Astrocyte (in vitro differentiated cells and primary cell): Measurements from ENCODE around the gene HFM1. TPM values are rescaled to one million over a fixed set of nuclear protein-coding genes. Genes with fewer than 3 reads are reported as not detected.

ENCODE experiments used
- DNase-seq: peaks from one replicate; pipeline ENCODE4 v3.0.0-alpha.2; 2010; ENCODE audit warnings: low read depth
- FAIRE-seq: peaks from 2 replicates; lab custom pipeline; 2011; peaks lifted over from hg19 to GRCh38; lab: Jason Lieb, UNC
- H2AFZ ChIP-seq: 2 replicates; pipeline ENCODE4 v1.6.0; 2012; ENCODE audit warnings: low read depth, low read length, inconsistent platforms
- H3K27ac ChIP-seq: 2 replicates; pipeline ENCODE4 v1.5.1; 2011; ENCODE audit warnings: low read depth, low read length, inconsistent platforms
- H3K27me3 ChIP-seq: 2 replicates; pipeline ENCODE4 v1.6.0; 2011; ENCODE audit warnings: low read length, inconsistent platforms; ENCODE audit not compliant: insufficient read depth
- H3K36me3 ChIP-seq: 2 replicates; pipeline ENCODE4 v1.5.1; 2011; ENCODE audit warnings: low read length, inconsistent platforms; ENCODE audit not compliant: insufficient read depth
- H3K4me1 ChIP-seq: 2 replicates; pipeline ENCODE4 v1.5.1; 2011; ENCODE audit warnings: low read length, inconsistent platforms; ENCODE audit not compliant: insufficient read depth
- H3K4me2 ChIP-seq: 2 replicates; pipeline ENCODE4 v1.6.0; 2012; ENCODE audit warnings: low read length, inconsistent platforms
- H3K4me3 ChIP-seq: 2 replicates; pipeline ENCODE4 v1.5.1; 2011; ENCODE audit warnings: low read depth, mild to moderate bottlenecking, low read length, inconsistent platforms; ENCODE audit not compliant: insufficient read depth
- H3K79me2 ChIP-seq: 2 replicates; pipeline ENCODE4 v1.6.0; 2012; ENCODE audit warnings: mild to moderate bottlenecking, low read length, inconsistent platforms; ENCODE audit not compliant: insufficient read depth
- H3K9ac ChIP-seq: 2 replicates; pipeline ENCODE4 v1.6.0; 2012; ENCODE audit warnings: mild to moderate bottlenecking, low read length, inconsistent platforms
- H3K9me3 ChIP-seq: 2 replicates; pipeline ENCODE4 v1.5.1; 2012; ENCODE audit warnings: low read depth, mild to moderate bottlenecking, low read length, inconsistent platforms; ENCODE audit not compliant: insufficient read depth
- H4K20me1 ChIP-seq: 2 replicates; pipeline ENCODE4 v1.6.0; 2012; ENCODE audit warnings: low read length, inconsistent platforms; ENCODE audit not compliant: insufficient read depth
- H3K27ac Mint-ChIP-seq: one replicate; pipeline ENCODE4 v1.8.0; 2021; ENCODE audit warnings: mild to moderate bottlenecking, mixed read lengths; ENCODE audit not compliant: unreplicated experiment
- H3K27me3 Mint-ChIP-seq: one replicate; pipeline ENCODE4 v1.8.0; 2021; ENCODE audit warnings: low read depth, mixed read lengths; ENCODE audit not compliant: unreplicated experiment
- H3K36me3 Mint-ChIP-seq: one replicate; pipeline ENCODE4 v1.8.0; 2021; ENCODE audit warnings: low read depth, mixed read lengths; ENCODE audit not compliant: unreplicated experiment
- H3K4me1 Mint-ChIP-seq: one replicate; pipeline ENCODE4 v1.8.0; 2021; ENCODE audit warnings: low read depth, mixed read lengths; ENCODE audit not compliant: unreplicated experiment
- H3K4me3 Mint-ChIP-seq: one replicate; pipeline ENCODE4 v1.8.0; 2021; ENCODE audit warnings: mild to moderate bottlenecking, moderate library complexity, mixed read lengths; ENCODE audit not compliant: unreplicated experiment
- H3K9me3 Mint-ChIP-seq: one replicate; pipeline ENCODE4 v1.8.0; 2021; ENCODE audit warnings: mild to moderate bottlenecking, mixed read lengths; ENCODE audit not compliant: unreplicated experiment
- CTCF ChIP-seq: IDR thresholded peaks from 2 replicates; pipeline ENCODE4 v1.5.1; 2011; ENCODE audit warnings: low read depth, mild to moderate bottlenecking, inconsistent platforms, low read length, moderate library complexity; ENCODE audit not compliant: insufficient read depth
- EZH2 ChIP-seq: IDR thresholded peaks from 2 replicates; pipeline ENCODE4 v1.6.1; 2012; ENCODE audit warnings: mild to moderate bottlenecking, low read length, inconsistent platforms; ENCODE audit not compliant: insufficient read depth
- total RNA-seq: library from RNA; stranded (reverse); gene quantifications from 2 replicates; pipeline ENCODE4 v1.2.1, GENCODE V29; 2021

HFM1 gene
- total RNA-seq, 1 donor from 2014 or later, result 0.39 TPM

GRCh38 chr1:91273875-91274274 lies 130.8 kb downstream of the HFM1 start:
- no peaks in the 10 kb centered on the region for H3K4me1 ChIP-seq
- TF ChIP-seq EZH2 (no peak), CTCF (no peak)
- H3K9me3 Mint-ChIP-seq, result no peaks in the 10 kb centered on the region
- H3K79me2 ChIP-seq, result no peaks in the 10 kb centered on the region
- no peak overlapping the region for H3K27ac Mint-ChIP-seq
- no peaks in the 10 kb centered on the region for H4K20me1 ChIP-seq
- no peak for FAIRE-seq
- H3K27me3 Mint-ChIP-seq, result no peaks in the 10 kb centered on the region
- no peak overlapping the region for H3K4me2 ChIP-seq
- peak; percentile 1 for DNase-seq
- no peak overlapping the region for H3K4me3 Mint-ChIP-seq
- H3K36me3 Mint-ChIP-seq, result no peaks in the 10 kb centered on the region
- no peaks in the 10 kb centered on the region for H3K9me3 ChIP-seq
- no peak overlapping the region for H3K27ac ChIP-seq
- no peaks in the 10 kb centered on the region for H3K4me1 Mint-ChIP-seq
- no peak overlapping the region for H3K9ac ChIP-seq
- no peak overlapping the region for H2AFZ ChIP-seq
- no peak overlapping the region for H3K4me3 ChIP-seq
- no peaks in the 10 kb centered on the region for H3K36me3 ChIP-seq
- H3K27me3 ChIP-seq, result no peaks in the 10 kb centered on the region

- FAIRE-seq, result no peak
- Mint-ChIP-seq H3K9me3 (no peaks in the 10 kb centered on the region), H3K27me3 (no peaks in the 10 kb centered on the region), H3K36me3 (no peaks in the 10 kb centered on the region), H3K4me3 (no peak overlapping the region), H3K27ac (no peak overlapping the region), H3K4me1 (no peaks in the 10 kb centered on the region)
- Histone ChIP-seq H3K36me3 (no peaks in the 10 kb centered on the region), H3K79me2 (no peaks in the 10 kb centered on the region), H3K9ac (no peak overlapping the region), H3K4me2 (no peak overlapping the region), H3K9me3 (no peaks in the 10 kb centered on the region), H3K27me3 (no peaks in the 10 kb centered on the region), H3K27ac (no peak overlapping the region), H3K4me1 (no peaks in the 10 kb centered on the region), H3K4me3 (no peak overlapping the region), H2AFZ (no peak overlapping the region), H4K20me1 (no peaks in the 10 kb centered on the region)
- TF ChIP-seq CTCF, result no peak
- TF ChIP-seq EZH2, result no peak
- DNase-seq, result no peak
These were observed 143.0 kb downstream of the HFM1 start for GRCh38 chr1:91261655-91262054.

- no peaks in the 10 kb centered on the region for H4K20me1 ChIP-seq
- no peaks in the 10 kb centered on the region for H3K4me1 ChIP-seq
- H3K27ac Mint-ChIP-seq, result no peak overlapping the region
- H3K9ac ChIP-seq, result no peak overlapping the region
- no peaks in the 10 kb centered on the region for H3K4me1 Mint-ChIP-seq
- H3K27me3 Mint-ChIP-seq, result no peaks in the 10 kb centered on the region
- no peak for FAIRE-seq
- no peak overlapping the region for H3K4me3 ChIP-seq
- no peak overlapping the region for H2AFZ ChIP-seq
- TF ChIP-seq EZH2 (no peak), CTCF (no peak)
- H3K9me3 Mint-ChIP-seq, result no peaks in the 10 kb centered on the region
- H3K79me2 ChIP-seq, result no peaks in the 10 kb centered on the region
- DNase-seq, result no peak
- no peaks in the 10 kb centered on the region for H3K36me3 ChIP-seq
- H3K4me3 Mint-ChIP-seq, result no peak overlapping the region
- no peaks in the 10 kb centered on the region for H3K27me3 ChIP-seq
- H3K9me3 ChIP-seq, result no peaks in the 10 kb centered on the region
- no peak overlapping the region for H3K27ac ChIP-seq
- no peaks in the 10 kb centered on the region for H3K36me3 Mint-ChIP-seq
- H3K4me2 ChIP-seq, result no peak overlapping the region
These were observed 159.2 kb downstream of the HFM1 start for GRCh38 chr1:91245435-91245834.
